ENCODE data around the gene TUBGCP2. TPM values are rescaled to one million over a fixed set of nuclear protein-coding genes. Genes with fewer than 3 reads are reported as not detected.
A peak's percentile ranks its signal among the peaks of the same experiment; 100 is the strongest.

TUBGCP2 gene
- total RNA-seq, 4 donors from 2014 or later: 35.8 to 47.3 (median 38.8) TPM

GRCh38 chr10:133245439-133246235, 63.0 kb downstream of the TUBGCP2 start:
- no peak for ATAC-seq
- no peak overlapping the region for H3K27ac ChIP-seq
- H3K9me3 ChIP-seq: no peaks in the 10 kb centered on the region
- H3K27me3 ChIP-seq: peaks cover 98% of the 10 kb centered on the region
- H3K36me3 ChIP-seq: no peaks in the 10 kb centered on the region
- TF ChIP-seq CTCF (IDR thresholded peaks at IDR 0.05): no peak
- no peak for TF ChIP-seq POLR2AphosphoS5 (IDR thresholded peaks at IDR 0.05)
- TF ChIP-seq POLR2A (IDR thresholded peaks at IDR 0.05): no peak
- TF ChIP-seq EP300 (IDR thresholded peaks at IDR 0.05): no peak
- H3K4me3 ChIP-seq: no peak overlapping the region
- no peaks in the 10 kb centered on the region for H3K4me1 ChIP-seq
- WGBS, 2 donors (ENCODE audit: low coverage in 1 of 2): 33 to 80% methylated on average over 2 to 3 of the region's 33 CpGs

DNA sequence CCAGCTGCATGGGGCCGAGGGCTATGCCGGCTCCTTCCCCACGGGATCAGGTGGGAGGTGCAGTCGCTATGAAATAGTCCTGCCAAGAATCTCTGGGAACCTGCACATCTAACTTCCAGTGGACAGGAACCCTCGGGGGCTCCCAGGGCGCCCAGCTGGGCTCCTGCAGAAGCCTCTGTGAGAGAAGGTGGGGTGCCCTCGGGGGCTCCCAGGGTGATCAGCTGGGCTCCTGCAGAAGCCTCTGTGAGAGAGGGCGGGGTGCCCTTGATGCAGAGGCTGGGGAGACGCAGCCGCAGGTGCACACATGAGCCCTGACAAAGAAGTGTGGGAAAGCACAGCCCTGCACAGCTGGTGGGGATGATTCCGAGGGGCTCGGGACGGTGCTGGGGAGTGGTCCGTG, 65.1 kb downstream of the TUBGCP2 start:
- no peaks in the 10 kb centered on the region for H3K36me3 ChIP-seq
- peaks cover 0 to under 1% (median 0%) of the 10 kb centered on the region in 3 donors for H3K4me1 ChIP-seq
- no peak overlapping the region for H3K27ac ChIP-seq
- no peak for ATAC-seq
- WGBS, 2 donors (ENCODE audit: low coverage in 1 of 2): 70 to 87% methylated on average over 3 to 4 of the region's 14 CpGs
- H3K9me3 ChIP-seq: no peaks in the 10 kb centered on the region
- no peak overlapping the region for H3K4me3 ChIP-seq
- peaks cover 100% of the 10 kb centered on the region for H3K27me3 ChIP-seq
- TF ChIP-seq CTCF (IDR thresholded peaks at IDR 0.05): no peak

- 59 to 67% methylated on average over 5 to 9 of the region's 27 CpGs for WGBS, 2 donors (ENCODE audit: low coverage in 1 of 2)
- ATAC-seq: no peak
- H3K27me3 ChIP-seq: peaks cover 100% of the 10 kb centered on the region
These were observed 65.9 kb downstream of the TUBGCP2 start for GRCh38 chr10:133242611-133243356.

GRCh38 chr10:133241501-133242205, 67.0 kb downstream of the TUBGCP2 start:
- no peak for TF ChIP-seq CTCF (IDR thresholded peaks at IDR 0.05)
- no peak for TF ChIP-seq POLR2AphosphoS5 (IDR thresholded peaks at IDR 0.05)
- TF ChIP-seq EP300 (IDR thresholded peaks at IDR 0.05): no peak
- peaks cover 100% of the 10 kb centered on the region for H3K27me3 ChIP-seq

More at GRCh38 chr10:133242611-133243356, 65.9 kb downstream of the TUBGCP2 start:
- no peaks in the 10 kb centered on the region for H3K9me3 ChIP-seq
- no peak overlapping the region for H3K27ac ChIP-seq
- H3K36me3 ChIP-seq: no peaks in the 10 kb centered on the region
- TF ChIP-seq POLR2A (IDR thresholded peaks at IDR 0.05): no peak
- no peak for TF ChIP-seq POLR2AphosphoS5 (IDR thresholded peaks at IDR 0.05)
- no peak for TF ChIP-seq EP300 (IDR thresholded peaks at IDR 0.05)
- TF ChIP-seq CTCF (IDR thresholded peaks at IDR 0.05): no peak
- H3K4me3 ChIP-seq: no peak overlapping the region
- peaks cover 0 to 8% (median 0%) of the 10 kb centered on the region in 3 donors for H3K4me1 ChIP-seq

More at GRCh38 chr10:133241501-133242205, 67.0 kb downstream of the TUBGCP2 start:
- WGBS, 2 donors (ENCODE audit: low coverage in 1 of 2): 45 to 84% methylated on average over 9 of the region's 25 CpGs
- Histone ChIP-seq H3K4me3 (peak overlapping the region in 1 of 2 donors; percentile 12), H3K36me3 (no peaks in the 10 kb centered on the region), H3K27ac (no peak overlapping the region), H3K9me3 (no peaks in the 10 kb centered on the region), H3K4me1 (peaks cover 0 to 20% (median 3%) of the 10 kb centered on the region in 3 donors)
- ATAC-seq: no peak
